LNCAP (cell line): Measurements from ENCODE around the gene RMDN3.

Experiments used
- TF ChIP-seq, protein P1 (sequence below): fragments of 450-650 bp; IDR thresholded peaks from 2 replicates; pipeline ENCODE4 v1.5.1; 2017; ENCODE audit warnings: mild to moderate bottlenecking

RMDN3 gene

DNA sequence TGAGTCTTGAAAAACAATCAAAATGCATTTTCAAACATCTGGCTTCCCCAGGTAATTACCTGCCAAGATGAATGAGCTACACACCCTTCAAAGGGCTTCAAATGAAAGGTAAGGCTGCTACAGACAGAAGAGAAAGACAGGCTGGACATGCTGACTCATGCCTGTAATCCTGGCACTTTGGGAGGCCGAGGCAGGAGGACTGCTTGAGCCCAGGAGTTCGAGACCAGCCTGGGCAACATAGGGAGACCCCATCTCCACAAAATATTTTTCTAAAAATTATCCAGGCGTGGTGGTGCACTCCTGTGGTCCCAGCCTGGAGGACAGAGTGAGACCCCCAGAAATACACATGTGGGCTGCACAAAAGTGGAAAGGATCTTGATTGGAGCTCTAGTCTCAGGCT, 37.3 kb upstream of the RMDN3 start:
- TF ChIP-seq, protein P1, sequence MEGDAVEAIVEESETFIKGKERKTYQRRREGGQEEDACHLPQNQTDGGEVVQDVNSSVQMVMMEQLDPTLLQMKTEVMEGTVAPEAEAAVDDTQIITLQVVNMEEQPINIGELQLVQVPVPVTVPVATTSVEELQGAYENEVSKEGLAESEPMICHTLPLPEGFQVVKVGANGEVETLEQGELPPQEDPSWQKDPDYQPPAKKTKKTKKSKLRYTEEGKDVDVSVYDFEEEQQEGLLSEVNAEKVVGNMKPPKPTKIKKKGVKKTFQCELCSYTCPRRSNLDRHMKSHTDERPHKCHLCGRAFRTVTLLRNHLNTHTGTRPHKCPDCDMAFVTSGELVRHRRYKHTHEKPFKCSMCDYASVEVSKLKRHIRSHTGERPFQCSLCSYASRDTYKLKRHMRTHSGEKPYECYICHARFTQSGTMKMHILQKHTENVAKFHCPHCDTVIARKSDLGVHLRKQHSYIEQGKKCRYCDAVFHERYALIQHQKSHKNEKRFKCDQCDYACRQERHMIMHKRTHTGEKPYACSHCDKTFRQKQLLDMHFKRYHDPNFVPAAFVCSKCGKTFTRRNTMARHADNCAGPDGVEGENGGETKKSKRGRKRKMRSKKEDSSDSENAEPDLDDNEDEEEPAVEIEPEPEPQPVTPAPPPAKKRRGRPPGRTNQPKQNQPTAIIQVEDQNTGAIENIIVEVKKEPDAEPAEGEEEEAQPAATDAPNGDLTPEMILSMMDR = no peak

DNA sequence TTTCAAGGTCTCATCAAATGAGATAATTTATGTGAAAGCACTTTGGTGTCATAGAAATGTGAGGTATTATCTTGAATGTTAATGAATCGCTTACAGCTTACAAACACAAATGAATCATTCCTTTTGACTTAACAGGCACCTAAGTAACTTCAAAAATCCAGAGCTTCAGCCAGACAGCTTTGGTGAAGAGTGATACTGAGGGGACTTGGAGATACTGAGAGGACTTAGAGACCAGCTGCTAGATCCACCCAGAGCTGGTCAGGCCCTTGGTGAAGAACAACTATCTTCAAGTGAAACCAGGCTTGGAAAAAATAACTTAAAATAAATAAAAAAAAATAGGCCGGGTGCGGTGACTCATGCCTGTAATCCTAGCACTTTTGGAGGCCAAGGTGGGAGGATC, 35.7 kb upstream of the RMDN3 start:
- TF ChIP-seq, protein P1 = no peak

DNA sequence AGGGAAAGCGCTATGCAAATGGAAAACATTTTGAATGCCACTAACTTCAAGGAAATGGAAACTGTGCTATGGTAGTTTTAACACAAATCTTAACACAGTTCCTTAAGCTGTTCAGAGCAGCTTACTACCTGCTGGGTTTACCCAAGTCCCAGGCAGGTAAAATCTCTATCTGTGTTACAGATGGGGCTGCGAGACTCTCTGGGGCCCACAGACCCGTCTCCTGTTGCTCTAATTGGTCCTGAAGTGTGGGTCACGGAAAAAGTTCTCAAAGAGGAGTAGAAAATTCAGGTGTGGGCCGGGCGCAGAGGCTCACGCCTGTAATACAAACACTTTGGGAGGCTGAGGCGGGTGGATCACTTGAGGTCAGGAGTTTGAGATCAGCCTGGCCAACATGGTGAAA, 34.9 kb upstream of the RMDN3 start:
- TF ChIP-seq, protein P1 = no peak

DNA sequence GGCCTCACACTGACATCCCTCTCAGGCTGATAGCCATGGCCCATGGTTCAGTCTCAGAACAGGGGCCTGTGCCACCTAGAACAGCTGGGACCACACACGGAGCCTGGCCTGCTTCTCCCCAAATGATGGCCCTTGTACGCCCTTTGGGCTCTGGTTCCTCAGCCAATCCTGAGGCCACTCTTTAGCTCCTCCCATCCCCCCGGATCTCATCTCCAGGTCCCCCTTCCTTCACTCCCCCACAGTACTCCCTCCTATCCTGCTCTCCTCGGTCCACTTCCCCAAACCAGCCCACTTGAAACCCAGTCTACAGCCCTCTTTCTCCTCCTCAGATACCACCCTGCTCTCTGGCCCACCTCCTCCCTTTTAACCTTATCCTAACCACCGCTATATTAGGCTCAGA, 34.1 kb upstream of the RMDN3 start:
- TF ChIP-seq, protein P1 = no peak

DNA sequence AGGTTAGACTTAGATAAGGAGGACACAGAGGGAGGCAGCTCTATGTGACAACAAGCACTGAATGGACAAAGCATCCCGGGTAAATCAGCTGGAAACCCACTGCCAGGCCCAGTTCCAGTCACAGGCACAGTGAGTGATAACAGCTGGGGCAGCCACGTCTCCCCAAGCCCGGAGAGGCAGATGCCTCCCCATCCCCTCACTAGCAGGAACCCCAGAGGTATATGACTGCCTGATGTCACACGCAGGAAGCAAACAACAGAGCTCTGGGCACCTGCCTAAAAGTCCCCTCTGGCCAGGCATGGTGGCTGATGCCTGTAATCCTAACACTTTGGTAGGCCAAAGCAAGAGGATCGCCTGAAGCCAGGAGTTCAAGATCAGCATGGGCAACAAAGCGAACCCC, 32.9 kb upstream of the RMDN3 start:
- TF ChIP-seq, protein P1 = no peak

DNA sequence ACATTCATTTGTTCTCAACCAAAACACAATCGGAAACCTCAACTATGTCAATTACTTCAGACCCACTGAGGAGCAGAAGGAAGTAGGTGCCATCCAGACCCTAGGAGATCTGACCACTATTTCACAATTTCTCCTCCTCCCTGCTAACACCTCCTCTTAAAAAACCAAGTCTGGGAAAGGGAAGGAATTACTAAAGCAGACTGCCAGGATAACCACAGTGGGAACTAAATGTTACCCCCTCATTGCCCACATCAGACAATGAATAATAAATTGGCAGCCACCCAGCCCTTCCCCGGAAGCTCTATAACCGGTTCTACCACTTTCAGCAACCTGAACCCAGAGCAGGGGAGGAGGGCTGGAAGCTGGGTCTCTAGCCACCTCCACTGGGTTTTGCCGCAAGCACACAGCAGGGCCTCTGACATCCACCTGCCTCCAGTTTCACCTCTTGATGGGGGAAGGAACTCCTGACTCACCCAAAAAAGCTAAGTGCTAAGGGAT, 32.3 kb upstream of the RMDN3 start:
- TF ChIP-seq, protein P1 = no peak

DNA sequence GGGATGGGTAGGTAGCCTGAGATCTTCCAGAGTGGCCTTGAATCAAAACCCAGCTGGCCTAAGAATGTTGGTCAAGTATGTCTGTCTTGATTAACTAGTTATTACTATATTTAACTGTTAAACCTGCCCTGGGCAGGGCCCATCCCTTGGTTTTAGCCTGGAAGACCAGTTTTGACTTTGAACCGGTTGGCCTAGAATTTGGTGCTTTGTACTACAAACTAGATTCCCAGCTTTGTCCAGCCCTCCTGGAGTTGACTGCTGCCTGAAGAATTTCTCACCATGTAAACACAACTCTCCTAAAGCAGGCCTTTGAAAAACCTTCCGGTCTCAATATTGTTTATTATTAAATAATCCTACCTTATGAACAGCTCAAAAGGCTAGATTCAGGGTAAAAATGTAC, 30.8 kb upstream of the RMDN3 start:
- TF ChIP-seq, protein P1 = no peak

DNA sequence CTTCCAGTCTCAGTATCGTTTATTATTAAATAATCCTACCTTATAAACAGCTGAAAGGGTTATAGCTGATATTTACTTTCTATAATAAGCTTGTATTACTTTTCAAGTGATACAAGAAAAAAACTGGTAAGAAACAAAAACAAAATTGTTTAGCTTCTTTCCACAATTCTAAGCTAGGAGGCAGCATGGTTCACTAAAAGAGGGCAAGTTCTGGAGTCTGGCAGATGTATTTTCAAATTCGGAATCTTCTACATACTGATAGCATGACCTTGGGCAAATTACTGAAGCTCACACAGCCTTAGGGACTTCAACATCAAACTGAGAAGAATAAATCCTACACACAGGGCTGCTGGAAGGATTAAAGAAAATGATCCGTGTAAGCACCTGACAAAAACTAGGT, 30.1 kb upstream of the RMDN3 start:
- TF ChIP-seq, protein P1 = no peak; the same call in 1 of the 2 replicates
